Stimulated activated memory B cell treated with anti-CD40 and anti-IgM and Interleukin-4, amounts not matched to agents 10 μg/mL and 1 μg/mL and 100 μg/mL, for 72 hours (primary cell): ENCODE measurements around the gene PTPRZ1.

ENCODE experiments used
- ATAC-seq: fragments of 150-1000 bp; cut with Tn5 transposase; 2 replicates; pipeline ENCODE4 v1.10.0; 2021
- H3K27ac Mint-ChIP-seq: one replicate; pipeline ENCODE4 v1.8.0; 2022; ENCODE audit warnings: mild to moderate bottlenecking, mixed read lengths
- H3K27me3 Mint-ChIP-seq: one replicate; pipeline ENCODE4 v1.8.0; 2022; ENCODE audit warnings: mixed read lengths
- H3K36me3 Mint-ChIP-seq: one replicate; pipeline ENCODE4 v1.8.0; 2022; ENCODE audit warnings: mixed read lengths
- H3K4me1 Mint-ChIP-seq: one replicate; pipeline ENCODE4 v1.8.0; 2022; ENCODE audit warnings: mixed read lengths
- H3K4me3 Mint-ChIP-seq: one replicate; pipeline ENCODE4 v1.8.0; 2022; ENCODE audit warnings: mild to moderate bottlenecking, moderate library complexity, mixed read lengths
- H3K9me3 Mint-ChIP-seq: one replicate; pipeline ENCODE4 v1.8.0; 2022; ENCODE audit warnings: mixed read lengths

The PTPRZ1 gene

DNA sequence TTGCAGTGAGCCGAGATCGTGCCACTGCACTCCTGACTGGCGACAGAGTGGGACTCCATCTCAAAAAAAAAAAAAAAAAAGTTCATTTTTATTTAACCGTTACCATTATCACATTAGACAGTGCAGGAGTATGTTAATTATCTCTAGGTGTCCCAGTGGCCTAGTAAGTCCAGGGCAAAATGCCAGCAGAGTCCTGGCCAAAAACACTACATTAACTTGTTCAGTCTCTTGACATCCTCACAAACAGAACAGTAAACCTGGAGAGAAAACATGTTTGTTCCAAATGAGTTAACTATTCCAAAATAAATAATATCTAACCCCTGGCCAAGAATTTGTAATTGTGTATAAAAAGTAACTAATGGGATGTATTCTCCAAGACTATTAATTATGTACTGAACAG is 43.2 kb downstream of the PTPRZ1 start:
- H3K27ac Mint-ChIP-seq = no peak overlapping the region
- H3K4me3 Mint-ChIP-seq = no peak overlapping the region
- ATAC-seq = no peak
- H3K27me3 Mint-ChIP-seq = no peaks in the 10 kb centered on the region
- H3K36me3 Mint-ChIP-seq = no peaks in the 10 kb centered on the region
- no peaks in the 10 kb centered on the region for H3K9me3 Mint-ChIP-seq
- no peaks in the 10 kb centered on the region for H3K4me1 Mint-ChIP-seq

DNA sequence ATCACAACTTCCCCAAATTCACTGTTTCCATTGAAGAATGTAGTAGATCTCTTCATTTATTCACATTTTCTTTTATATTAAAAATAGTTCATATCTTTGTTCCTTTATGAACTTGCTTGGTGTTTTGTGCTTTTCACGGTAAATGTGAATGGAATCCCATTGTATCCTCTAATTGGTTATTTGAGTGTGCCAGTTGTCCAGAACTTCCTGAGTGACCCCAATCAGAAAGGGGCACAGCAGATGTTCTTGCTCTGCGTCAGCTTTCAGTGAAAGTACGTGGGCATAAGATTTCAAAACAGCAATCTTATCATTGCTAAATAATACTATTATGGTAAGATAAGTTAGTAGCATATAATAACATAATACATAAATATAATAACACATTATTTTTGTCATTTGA is 47.0 kb downstream of the PTPRZ1 start:
- Mint-ChIP-seq H3K36me3 (no peaks in the 10 kb centered on the region), H3K9me3 (no peaks in the 10 kb centered on the region), H3K27me3 (no peaks in the 10 kb centered on the region), H3K27ac (no peak overlapping the region), H3K4me1 (no peaks in the 10 kb centered on the region), H3K4me3 (no peak overlapping the region)
- no peak for ATAC-seq

DNA sequence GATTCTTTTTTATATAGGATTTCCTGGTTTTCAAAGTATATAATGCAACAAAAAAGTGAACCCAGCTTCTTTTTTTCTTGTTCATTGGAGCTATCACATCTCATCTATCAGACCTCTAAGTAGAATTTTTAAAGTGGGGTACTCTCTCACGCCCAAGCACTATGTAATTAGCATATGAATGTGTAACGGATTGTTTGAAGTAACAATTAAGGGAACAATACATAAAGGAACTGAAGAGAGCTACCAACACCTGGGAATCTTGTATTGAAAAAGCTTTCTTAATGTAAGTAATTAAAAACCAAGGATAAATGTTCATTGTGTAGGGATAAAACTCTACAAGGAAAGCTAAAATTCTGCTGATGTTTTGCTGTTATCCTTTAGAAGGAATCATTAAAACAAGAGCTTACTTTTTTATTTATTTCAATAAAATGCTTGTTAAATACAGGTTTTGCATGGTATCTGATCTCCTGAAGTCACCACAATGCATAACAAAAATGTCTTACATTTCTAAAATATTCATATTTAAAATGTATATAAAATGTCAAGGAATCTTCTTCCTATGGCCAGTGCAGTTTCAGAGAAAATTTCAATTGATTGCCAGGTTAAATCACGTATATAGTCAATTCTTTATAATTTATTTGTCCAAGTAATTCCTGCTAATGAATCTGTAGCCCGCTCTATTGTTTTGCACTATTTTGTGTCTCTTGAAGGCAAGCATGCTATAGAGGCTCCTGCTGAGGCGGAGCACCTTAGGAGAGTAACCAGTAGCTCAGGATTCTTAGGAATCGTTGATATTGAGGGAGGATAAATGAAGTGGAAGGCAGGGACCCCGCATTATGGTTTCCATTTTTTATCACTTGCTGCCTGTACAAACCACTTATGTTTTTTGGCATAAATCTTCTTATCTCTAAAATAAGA is 51.6 kb downstream of the PTPRZ1 start:
- H3K27ac Mint-ChIP-seq = no peak overlapping the region
- no peaks in the 10 kb centered on the region for H3K27me3 Mint-ChIP-seq
- no peak for ATAC-seq
- H3K4me3 Mint-ChIP-seq = no peak overlapping the region
- no peaks in the 10 kb centered on the region for H3K9me3 Mint-ChIP-seq
- H3K36me3 Mint-ChIP-seq = no peaks in the 10 kb centered on the region
- H3K4me1 Mint-ChIP-seq = no peaks in the 10 kb centered on the region

DNA sequence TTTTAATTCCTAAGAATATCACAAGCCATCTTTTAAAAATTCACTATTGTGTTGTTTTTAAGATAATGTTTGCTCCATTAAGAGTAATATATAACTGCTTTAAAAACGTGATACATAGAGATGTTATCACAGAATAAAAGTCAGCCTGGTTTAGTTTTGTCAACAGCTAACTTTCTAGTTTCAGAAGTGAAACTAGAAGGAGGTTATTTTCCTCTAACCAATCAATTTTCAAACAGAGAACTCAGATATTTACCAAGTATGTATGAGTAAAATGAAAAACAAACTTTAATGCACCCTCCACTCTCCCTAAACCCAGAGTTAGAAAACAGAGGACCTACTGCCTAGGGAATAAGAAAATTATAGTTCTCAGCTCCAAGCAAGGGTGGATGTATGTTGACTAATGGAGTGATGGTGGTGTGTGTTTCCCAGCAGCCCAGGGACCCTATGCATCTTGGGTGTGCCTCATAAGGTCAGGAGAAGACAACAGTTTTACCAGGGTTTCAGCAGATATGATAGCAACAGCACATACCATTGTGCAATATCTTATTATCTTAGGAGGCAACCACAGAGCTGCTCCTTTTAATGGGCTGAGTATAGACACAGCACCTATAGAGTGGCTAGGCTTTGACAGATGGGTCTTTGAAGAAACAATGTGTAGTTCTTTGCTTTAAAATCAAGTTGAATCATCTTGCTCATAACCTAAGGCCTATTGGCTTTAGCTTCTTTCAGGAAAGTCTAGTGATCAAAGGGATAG is 58.4 kb downstream of the PTPRZ1 start:
- no peak for ATAC-seq
- Mint-ChIP-seq H3K27me3 (no peaks in the 10 kb centered on the region), H3K27ac (no peak overlapping the region), H3K4me1 (no peaks in the 10 kb centered on the region), H3K4me3 (no peak overlapping the region), H3K9me3 (no peaks in the 10 kb centered on the region), H3K36me3 (no peaks in the 10 kb centered on the region)

DNA sequence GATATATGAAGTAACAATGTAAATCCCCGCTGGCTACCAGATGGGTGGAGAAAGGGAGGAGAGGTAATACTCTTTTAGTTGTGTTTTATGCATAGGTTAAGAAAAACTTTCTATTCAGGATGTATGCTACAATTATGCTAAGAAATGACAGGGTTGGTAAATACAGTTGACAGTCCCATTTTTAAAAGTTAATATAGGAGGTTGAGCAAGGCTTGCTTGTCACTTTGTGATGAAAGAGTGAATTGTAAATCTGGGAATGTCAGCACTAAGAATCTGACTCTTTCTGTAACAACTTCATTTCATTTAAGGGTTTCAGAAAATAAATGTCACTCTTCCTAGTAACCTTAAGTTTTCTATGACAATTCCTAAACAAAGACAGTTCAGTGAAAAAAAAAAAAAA is 59.8 kb downstream of the PTPRZ1 start:
- Mint-ChIP-seq H3K27me3 (no peaks in the 10 kb centered on the region), H3K9me3 (no peaks in the 10 kb centered on the region), H3K36me3 (no peaks in the 10 kb centered on the region), H3K4me1 (no peaks in the 10 kb centered on the region), H3K27ac (no peak overlapping the region), H3K4me3 (no peak overlapping the region)
- no peak for ATAC-seq

DNA sequence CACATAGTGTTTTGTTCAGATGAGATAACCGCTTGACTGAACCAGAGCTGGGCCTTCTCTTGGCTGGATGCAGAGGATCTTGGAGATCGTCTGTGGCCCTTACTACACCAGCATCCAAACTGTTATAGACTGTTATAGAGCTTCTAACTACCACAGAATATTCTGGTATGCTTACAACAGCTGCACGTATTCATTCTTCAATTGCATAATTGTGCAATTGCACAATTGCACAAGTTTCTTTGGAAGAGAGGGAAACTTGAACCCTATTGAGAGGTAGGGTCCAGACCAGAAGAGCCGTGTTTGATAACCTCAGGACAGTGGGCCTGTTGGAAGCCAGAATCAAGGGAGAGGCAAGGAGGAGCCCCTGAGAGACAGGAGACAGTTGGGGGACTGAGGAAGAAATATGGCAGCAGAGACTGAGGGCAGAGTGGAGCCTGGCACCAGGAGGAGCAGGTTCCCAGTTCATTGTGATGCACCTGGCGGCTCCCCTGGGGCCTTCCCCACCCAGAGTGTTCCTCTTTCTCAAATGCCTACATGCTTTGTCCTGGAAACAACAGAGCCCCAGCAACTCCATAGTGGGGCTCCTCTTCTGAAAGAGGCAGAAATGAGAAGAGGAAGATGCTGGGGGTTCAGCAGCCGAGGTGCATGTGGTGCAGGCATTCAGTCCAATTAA is 64.1 kb downstream of the PTPRZ1 start:
- ATAC-seq = no peak
- no peaks in the 10 kb centered on the region for H3K9me3 Mint-ChIP-seq
- H3K36me3 Mint-ChIP-seq = no peaks in the 10 kb centered on the region
- no peaks in the 10 kb centered on the region for H3K27me3 Mint-ChIP-seq
- H3K4me1 Mint-ChIP-seq = no peaks in the 10 kb centered on the region
- no peak overlapping the region for H3K27ac Mint-ChIP-seq
- H3K4me3 Mint-ChIP-seq = no peak overlapping the region

DNA sequence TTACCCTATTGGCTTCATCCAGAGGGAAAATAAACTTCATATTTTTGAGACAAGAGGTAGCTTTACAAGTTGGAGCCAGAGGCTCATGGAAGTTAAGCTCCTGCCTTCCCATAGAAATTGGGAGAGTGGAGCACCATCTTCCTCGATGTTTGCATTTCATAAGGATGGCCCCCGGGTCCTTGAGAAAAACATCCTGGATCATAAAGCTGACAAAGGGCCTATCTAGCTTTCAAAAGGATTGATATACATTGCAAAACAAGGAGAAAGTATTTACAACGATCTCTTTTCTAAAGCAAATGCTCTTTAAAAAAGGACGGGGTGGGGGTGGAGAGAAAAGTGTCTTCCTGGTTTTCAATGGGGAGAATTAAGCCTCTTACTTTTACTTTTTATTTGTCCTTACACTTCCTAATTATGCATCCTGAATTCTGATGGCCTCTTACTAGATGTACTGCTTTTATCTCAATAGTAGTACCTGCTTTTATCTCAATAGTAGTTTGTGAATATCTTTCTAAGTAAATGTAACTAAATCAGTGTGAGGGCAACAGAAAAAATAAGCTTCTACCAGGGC is 65.6 kb downstream of the PTPRZ1 start:
- Mint-ChIP-seq H3K4me1 (no peaks in the 10 kb centered on the region), H3K9me3 (no peaks in the 10 kb centered on the region), H3K27ac (no peak overlapping the region), H3K4me3 (no peak overlapping the region), H3K36me3 (no peaks in the 10 kb centered on the region), H3K27me3 (no peaks in the 10 kb centered on the region)
- no peak for ATAC-seq

DNA sequence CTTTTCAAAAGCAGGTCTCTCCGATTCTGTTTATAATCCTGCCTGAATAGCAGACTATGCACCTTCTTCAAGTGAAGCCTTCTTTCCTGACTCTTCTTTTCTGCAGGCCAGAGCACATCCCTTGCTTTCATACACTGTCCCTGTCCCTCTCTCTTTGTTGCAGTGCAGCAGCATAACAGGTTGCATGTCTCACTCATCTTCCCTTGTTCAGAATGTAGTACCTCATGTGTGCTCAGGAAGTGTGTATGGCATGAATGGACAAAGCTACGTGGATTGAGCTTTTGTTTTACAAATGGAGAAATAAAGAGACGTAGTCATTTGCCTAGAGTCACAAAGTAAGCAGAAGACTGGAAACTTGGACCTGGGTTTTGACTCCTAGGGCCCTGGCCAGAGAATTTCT is 68.0 kb downstream of the PTPRZ1 start:
- H3K27me3 Mint-ChIP-seq = no peaks in the 10 kb centered on the region
- H3K27ac Mint-ChIP-seq = no peak overlapping the region
- no peaks in the 10 kb centered on the region for H3K4me1 Mint-ChIP-seq
- peak; percentile 44 for ATAC-seq
- no peaks in the 10 kb centered on the region for H3K36me3 Mint-ChIP-seq
- no peaks in the 10 kb centered on the region for H3K9me3 Mint-ChIP-seq
- H3K4me3 Mint-ChIP-seq = no peak overlapping the region

DNA sequence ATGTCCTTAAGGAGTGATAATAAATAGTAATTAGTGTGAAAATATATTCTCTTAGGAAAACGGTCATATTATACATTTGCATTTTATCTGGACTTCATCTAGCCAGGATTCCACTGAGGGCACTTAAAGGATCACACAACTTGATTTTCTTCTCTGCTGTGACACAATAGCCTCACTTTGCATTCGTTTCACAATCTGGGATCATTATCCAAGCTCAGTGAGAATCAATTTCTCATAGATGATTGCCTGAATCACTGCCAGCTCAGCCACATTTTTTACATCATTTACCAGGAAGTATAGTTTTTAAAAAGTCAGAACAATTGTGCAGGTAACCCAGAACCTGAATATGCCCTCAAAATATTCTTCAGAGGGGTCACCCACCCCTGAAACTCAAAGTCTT is 68.9 kb downstream of the PTPRZ1 start:
- Mint-ChIP-seq H3K4me3 (no peak overlapping the region), H3K27ac (no peak overlapping the region), H3K27me3 (no peaks in the 10 kb centered on the region), H3K36me3 (no peaks in the 10 kb centered on the region), H3K4me1 (no peaks in the 10 kb centered on the region), H3K9me3 (no peaks in the 10 kb centered on the region)
- ATAC-seq = no peak

DNA sequence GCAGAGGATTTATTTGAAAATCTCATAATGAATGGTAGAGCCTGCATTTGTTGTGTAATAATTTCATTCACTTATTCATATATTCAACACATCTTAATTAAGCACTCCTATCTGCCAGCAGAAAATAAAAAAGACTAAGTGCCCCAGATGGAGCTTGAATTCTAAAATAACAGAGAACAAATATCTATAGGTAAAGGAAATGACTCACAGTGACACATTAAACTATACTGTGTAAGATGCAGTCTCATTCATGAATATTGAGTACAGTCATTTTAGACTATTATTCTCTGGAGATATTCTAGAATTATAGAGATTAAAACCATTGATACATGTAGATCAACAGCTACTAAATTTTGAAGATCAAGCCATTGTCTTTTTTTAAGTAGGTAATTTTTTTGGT is 72.1 kb downstream of the PTPRZ1 start:
- no peak for ATAC-seq
- Mint-ChIP-seq H3K9me3 (no peaks in the 10 kb centered on the region), H3K4me1 (no peaks in the 10 kb centered on the region), H3K27ac (no peak overlapping the region), H3K27me3 (no peaks in the 10 kb centered on the region), H3K4me3 (no peak overlapping the region), H3K36me3 (no peaks in the 10 kb centered on the region)

DNA sequence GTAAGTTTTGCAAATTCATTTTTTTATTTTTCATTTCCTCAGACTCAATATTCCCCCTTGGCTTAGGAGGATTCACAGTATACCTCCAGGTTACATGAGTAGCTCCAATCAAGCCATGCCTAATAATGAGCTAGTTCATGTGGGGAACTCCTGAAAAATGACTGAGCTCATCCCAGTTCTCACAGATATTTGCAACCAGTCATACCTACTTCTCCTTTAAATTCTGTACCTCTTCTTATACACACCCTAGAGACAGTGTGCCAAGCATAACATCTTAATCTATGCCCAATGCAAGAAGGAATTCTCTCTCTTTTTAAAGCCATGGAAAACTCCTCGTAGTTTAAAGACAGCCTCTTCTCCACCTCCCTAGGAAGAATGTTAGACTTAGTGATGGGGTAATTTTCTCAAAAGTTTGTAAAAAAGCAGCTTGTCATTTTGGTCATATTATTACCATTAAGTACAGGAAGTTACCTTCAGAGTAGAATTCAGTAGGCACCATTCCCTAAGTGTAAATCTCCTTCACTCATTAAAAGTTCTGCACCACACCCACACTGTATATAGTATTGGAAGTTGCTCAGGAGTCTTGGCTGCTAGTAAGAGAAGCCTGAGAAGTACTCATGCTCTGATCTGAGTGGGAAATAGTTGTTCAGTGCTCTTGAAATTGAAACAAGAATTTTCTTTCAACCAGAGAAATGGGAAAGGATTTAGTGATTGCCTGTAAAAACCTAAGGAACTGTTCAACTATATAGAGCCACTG is 72.7 kb downstream of the PTPRZ1 start:
- H3K9me3 Mint-ChIP-seq = no peaks in the 10 kb centered on the region
- no peaks in the 10 kb centered on the region for H3K36me3 Mint-ChIP-seq
- H3K27ac Mint-ChIP-seq = no peak overlapping the region
- no peak overlapping the region for H3K4me3 Mint-ChIP-seq
- no peaks in the 10 kb centered on the region for H3K27me3 Mint-ChIP-seq
- ATAC-seq = no peak
- H3K4me1 Mint-ChIP-seq = no peaks in the 10 kb centered on the region

DNA sequence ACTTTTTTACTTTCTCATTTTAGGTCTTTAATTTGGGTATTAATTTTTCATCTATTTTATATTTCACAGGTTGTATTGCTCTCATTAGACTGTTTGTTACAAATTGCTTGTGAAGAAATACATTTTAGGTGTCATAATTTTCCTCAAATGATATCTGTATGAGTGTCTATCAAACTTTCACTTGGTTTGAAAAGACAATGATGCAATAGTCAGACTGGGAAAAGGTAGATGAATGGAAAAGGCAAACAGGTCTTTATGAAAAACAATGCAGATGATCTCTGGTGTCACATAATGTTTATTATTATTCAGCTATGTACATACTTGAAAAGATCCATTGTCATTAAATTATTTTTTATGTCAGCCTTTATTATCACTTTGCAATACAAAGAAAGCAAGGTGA is 80.2 kb downstream of the PTPRZ1 start:
- H3K27ac Mint-ChIP-seq = no peak overlapping the region
- H3K4me3 Mint-ChIP-seq = no peak overlapping the region
- H3K27me3 Mint-ChIP-seq = no peaks in the 10 kb centered on the region
- no peak for ATAC-seq
- H3K4me1 Mint-ChIP-seq = no peaks in the 10 kb centered on the region
- no peaks in the 10 kb centered on the region for H3K9me3 Mint-ChIP-seq
- H3K36me3 Mint-ChIP-seq = no peaks in the 10 kb centered on the region

DNA sequence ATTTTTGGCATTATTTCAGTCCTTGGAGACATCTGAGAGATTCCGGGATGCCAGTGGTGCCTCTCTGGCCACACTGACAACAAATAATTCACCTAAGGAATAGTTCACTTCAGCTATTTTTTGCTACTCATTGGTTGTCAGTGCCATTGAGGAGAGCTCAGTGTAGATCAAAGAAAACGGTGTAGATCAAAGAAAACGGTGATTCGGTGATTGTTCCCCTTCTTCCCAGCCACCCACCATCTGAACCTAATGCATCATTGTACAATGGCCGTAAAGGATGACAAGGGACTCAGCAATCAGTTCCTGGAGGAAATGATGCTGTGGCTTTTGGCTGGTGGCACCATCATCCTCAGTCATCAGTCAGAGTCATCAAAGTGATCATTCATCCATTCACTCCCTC is 80.6 kb downstream of the PTPRZ1 start:
- ATAC-seq = no peak
- no peak overlapping the region for H3K4me3 Mint-ChIP-seq
- H3K27me3 Mint-ChIP-seq = no peaks in the 10 kb centered on the region
- no peaks in the 10 kb centered on the region for H3K36me3 Mint-ChIP-seq
- H3K4me1 Mint-ChIP-seq = no peaks in the 10 kb centered on the region
- H3K9me3 Mint-ChIP-seq = no peaks in the 10 kb centered on the region
- no peak overlapping the region for H3K27ac Mint-ChIP-seq

DNA sequence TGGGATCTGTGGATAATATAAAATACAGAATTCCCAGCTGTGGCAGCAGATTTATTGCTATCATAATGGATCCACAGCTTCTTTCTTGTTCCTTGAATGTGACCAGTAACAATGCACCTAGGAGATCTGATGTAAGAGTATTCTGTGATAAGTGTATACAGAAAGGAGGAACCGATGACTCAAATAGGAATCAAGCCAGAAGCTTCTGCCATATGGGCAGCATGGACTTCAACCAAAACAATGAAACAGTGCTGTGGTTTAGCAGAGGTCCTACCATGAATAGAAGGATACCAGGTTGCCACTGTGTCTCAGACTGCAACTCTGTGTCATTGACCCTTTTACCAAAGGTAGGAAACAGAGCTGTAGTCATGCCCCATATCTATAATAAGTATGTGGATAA is 81.8 kb downstream of the PTPRZ1 start:
- no peaks in the 10 kb centered on the region for H3K27me3 Mint-ChIP-seq
- H3K36me3 Mint-ChIP-seq = no peaks in the 10 kb centered on the region
- ATAC-seq = no peak
- no peak overlapping the region for H3K27ac Mint-ChIP-seq
- no peak overlapping the region for H3K4me3 Mint-ChIP-seq
- H3K9me3 Mint-ChIP-seq = no peaks in the 10 kb centered on the region
- H3K4me1 Mint-ChIP-seq = no peaks in the 10 kb centered on the region

DNA sequence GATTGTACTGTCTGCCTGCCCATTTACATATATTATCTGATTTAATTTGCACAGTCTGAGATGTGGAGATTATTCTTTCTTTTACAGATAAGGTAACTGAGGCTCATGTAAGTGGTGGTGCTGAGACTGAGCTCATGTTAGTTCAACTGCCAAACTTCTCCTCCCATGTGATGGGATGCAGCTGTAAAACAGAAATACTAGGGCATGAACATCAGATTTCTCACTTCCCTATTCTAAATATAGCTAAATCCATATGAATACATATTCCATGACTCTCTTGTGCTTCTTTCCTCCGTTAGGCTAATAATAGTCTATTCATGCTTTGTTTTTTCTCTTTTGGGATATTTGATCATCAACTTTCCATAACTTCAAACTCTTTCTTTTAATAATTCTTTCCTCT is 84.7 kb downstream of the PTPRZ1 start:
- Mint-ChIP-seq H3K27ac (no peak overlapping the region), H3K4me3 (no peak overlapping the region), H3K27me3 (no peaks in the 10 kb centered on the region), H3K4me1 (no peaks in the 10 kb centered on the region), H3K9me3 (no peaks in the 10 kb centered on the region), H3K36me3 (no peaks in the 10 kb centered on the region)
- ATAC-seq = no peak
